A673 (cell line): ENCODE results near the gene SH3BGRL3. TPM values are rescaled to one million over a fixed set of nuclear protein-coding genes. Genes with fewer than 3 reads are reported as not detected.
"Not testable (repeated sequence)": the region's sequence is repeated elsewhere in the genome, so short reads cannot be mapped to it uniquely, and the experiment has no call there.

Experiments used
- BruUV-seq: library from RNA; stranded (reverse); fragments of 400-500 nt; replicated peaks from 2 replicates; lab custom pipeline; 2021; lab: Mats Ljungman, UMichigan
- CTCF ChIA-PET: fragments of 300-600 bp; sonication (Branson Sonifier 250); formaldehyde crosslinking; loops from one replicate; lab custom pipeline; 2022; ENCODE audit warnings: antibody characterized with exemption; lab: Charles Lee
- POLR2A ChIA-PET: fragments of 300-600 bp; sonication (Branson Sonifier 250); formaldehyde crosslinking; loops from one replicate; lab custom pipeline; 2022; ENCODE audit warnings: antibody characterized with exemption; ENCODE audit not compliant: low non-redundant PET; lab: Charles Lee
- DNase-seq: peaks from one replicate; pipeline ENCODE4 v3.0.0-alpha.2; 2015; ENCODE audit warnings: low spot score
- H3K27ac ChIP-seq: fragments of 200-600 bp; sonication (generic); 2 replicates; pipeline ENCODE4 v1.5.1; 2016; ENCODE audit warnings: mixed run types, low read depth, mild to moderate bottlenecking, mixed read lengths, antibody characterized with exemption, low read length; ENCODE audit not compliant: poor library complexity, severe bottlenecking
- H3K27me3 ChIP-seq: fragments of 200-600 bp; sonication (generic); replicated peaks from 2 replicates; pipeline ENCODE4 v1.6.1; 2017; ENCODE audit warnings: mixed run types, low read depth, mild to moderate bottlenecking, mixed read lengths, antibody characterized with exemption, low read length; ENCODE audit not compliant: insufficient read depth, poor library complexity
- H3K36me3 ChIP-seq: fragments of 200-600 bp; sonication (generic); 2 replicates; pipeline ENCODE4 v1.6.1; 2016; ENCODE audit warnings: mixed run types, mild to moderate bottlenecking, mixed read lengths, antibody characterized with exemption, low read length; ENCODE audit not compliant: insufficient read depth, poor library complexity, severe bottlenecking
- H3K4me1 ChIP-seq: fragments of 200-600 bp; sonication (generic); 2 replicates; pipeline ENCODE4 v1.6.1; 2017; ENCODE audit warnings: mixed run types, mild to moderate bottlenecking, mixed read lengths, antibody characterized with exemption, low read length; ENCODE audit not compliant: insufficient read depth, poor library complexity, severe bottlenecking
- H3K4me3 ChIP-seq: fragments of 200-600 bp; sonication (generic); 2 replicates; pipeline ENCODE4 v1.5.1; 2016; ENCODE audit warnings: low read depth, mixed run types, mild to moderate bottlenecking, mixed read lengths, low read length; ENCODE audit not compliant: poor library complexity, severe bottlenecking
- H3K9me3 ChIP-seq: fragments of 200-600 bp; sonication (generic); 2 replicates; pipeline ENCODE4 v1.6.1; 2016; ENCODE audit warnings: mixed run types, low read depth, mild to moderate bottlenecking, mixed read lengths, antibody characterized with exemption, low read length; ENCODE audit not compliant: poor library complexity, severe bottlenecking
- CTCF ChIP-seq: fragments of 300-800, 200-600 bp; sonication (generic); conservative IDR thresholded peaks from 2 replicates; pipeline ENCODE4 v1.5.1; 2017; ENCODE audit warnings: low read depth, mild to moderate bottlenecking, antibody characterized with exemption, low read length, moderate library complexity, mixed read lengths
- EZH2 ChIP-seq: fragments of 200-600 bp; sonication (generic); IDR thresholded peaks from 2 replicates; pipeline ENCODE4 v1.6.1; 2017; ENCODE audit warnings: borderline replicate concordance, low read depth, mild to moderate bottlenecking, mixed read lengths, antibody characterized with exemption, low read length; ENCODE audit not compliant: poor library complexity, severe bottlenecking
- intact Hi-C: fragments of 100-400 bp; cut with micrococcal nuclease; formaldehyde crosslinking; loops from one replicate; pipeline ENCODE4 v1.10.0; 2022; ENCODE audit not compliant: unreplicated experiment
- total RNA-seq: library from RNA; stranded (reverse); gene quantifications from 2 replicates; pipeline ENCODE4 v1.2.3, GENCODE V29; 2021

SH3BGRL3 gene
- total RNA-seq, 1 experiment from 2014 or later = 138 TPM

GRCh38 chr1:26291433-26291832 is 11.5 kb downstream of the SH3BGRL3 start:
- POLR2A ChIA-PET = no interaction called here
- H3K36me3 ChIP-seq = no peaks in the 10 kb centered on the region
- no peak overlapping the region for H3K27ac ChIP-seq
- CTCF ChIA-PET = no interaction called here
- TF ChIP-seq CTCF (no peak), EZH2 (no peak)
- no peaks in the 10 kb centered on the region for H3K27me3 ChIP-seq
- intact Hi-C loops = no loop called here
- BruUV-seq = no TSS peak
- H3K9me3 ChIP-seq = no peaks in the 10 kb centered on the region
- H3K4me3 ChIP-seq = no peak overlapping the region
- DNase-seq = no peak
- no peaks in the 10 kb centered on the region for H3K4me1 ChIP-seq

DNA sequence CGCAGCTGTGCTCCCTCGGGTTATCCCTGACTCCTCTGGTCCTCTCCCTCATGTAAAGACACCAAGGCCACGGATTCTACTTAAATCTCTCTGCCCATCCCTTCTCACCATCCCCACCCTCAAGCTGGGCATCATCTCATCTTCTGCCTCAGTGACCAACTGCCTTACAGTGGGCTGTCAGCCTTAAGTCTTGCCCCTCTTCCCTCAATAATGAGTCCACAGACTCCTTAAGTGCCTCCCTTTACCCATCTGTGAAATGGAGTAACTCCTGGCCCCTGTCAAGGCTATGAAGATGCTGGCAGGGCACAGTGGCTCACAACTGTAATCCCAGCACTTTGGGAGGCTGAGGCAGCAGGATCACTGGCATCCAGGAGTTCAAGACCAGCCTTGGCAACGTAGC is 12.1 kb downstream of the SH3BGRL3 start:
- ChIA-PET CTCF (no interaction called here), POLR2A (no interaction called here)
- H3K27ac ChIP-seq = no peak overlapping the region
- no peak for TF ChIP-seq EZH2
- TF ChIP-seq CTCF = no peak
- H3K27me3 ChIP-seq = no peaks in the 10 kb centered on the region
- BruUV-seq = no TSS peak
- no peak for DNase-seq
- intact Hi-C loops = no loop called here
- H3K36me3 ChIP-seq = no peaks in the 10 kb centered on the region
- no peaks in the 10 kb centered on the region for H3K9me3 ChIP-seq
- H3K4me1 ChIP-seq = no peaks in the 10 kb centered on the region
- H3K4me3 ChIP-seq = no peak overlapping the region

GRCh38 chr1:26292735-26293134 is 12.8 kb downstream of the SH3BGRL3 start:
- H3K27ac ChIP-seq, intact Hi-C loops, POLR2A ChIA-PET, DNase-seq, H3K4me3 ChIP-seq, H3K27me3 ChIP-seq, H3K36me3 ChIP-seq, H3K9me3 ChIP-seq, H3K4me1 ChIP-seq, BruUV-seq: not testable (repeated sequence)
- CTCF ChIA-PET = interaction anchor here (0.5 kb wide), 1 partner anchor 61 kb away, joined by 4 read pairs; no protein-coding TSS in a partner anchor

DNA sequence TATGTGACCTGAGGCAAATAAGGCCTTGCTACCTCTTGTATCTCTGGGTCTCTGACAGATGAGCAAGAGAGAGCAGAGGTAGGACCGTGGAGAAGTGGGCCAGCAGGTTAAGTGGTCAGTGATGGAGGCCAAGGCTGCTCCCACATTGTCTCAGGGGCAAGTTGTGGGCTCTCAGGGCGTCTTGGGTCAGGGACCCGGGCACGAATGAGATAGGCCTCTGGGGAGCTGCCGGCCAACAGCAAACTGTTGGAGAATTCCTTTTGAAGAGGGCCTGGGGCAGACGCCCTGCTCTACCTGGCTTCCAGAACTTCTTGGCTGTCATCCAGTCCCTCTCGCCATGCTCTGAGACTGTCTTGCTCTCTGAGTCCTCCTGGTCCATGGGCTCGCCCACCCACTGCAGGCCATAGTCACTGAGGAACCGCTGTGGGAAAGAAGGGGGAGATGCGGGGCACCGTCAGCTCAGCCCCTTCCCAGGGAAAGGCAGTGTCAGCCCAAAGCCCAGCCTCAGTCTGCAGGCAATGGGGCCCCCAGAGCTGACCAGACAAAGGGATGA is 14.1 kb downstream of the SH3BGRL3 start:
- Histone ChIP-seq H3K27me3 (no peaks in the 10 kb centered on the region), H3K4me1 (no peaks in the 10 kb centered on the region), H3K27ac (no peak overlapping the region), H3K9me3 (no peaks in the 10 kb centered on the region), H3K36me3 (no peaks in the 10 kb centered on the region), H3K4me3 (no peak overlapping the region)
- ChIA-PET POLR2A (no interaction called here), CTCF (no interaction called here)
- intact Hi-C loops = no loop called here
- no peak for DNase-seq
- no peak for TF ChIP-seq CTCF
- TF ChIP-seq EZH2 = no peak
- no TSS peak for BruUV-seq
